Measurements from ENCODE around the gene SH3GL3.
A peak's percentile ranks its signal among the peaks of the same experiment; 100 is the strongest.

SH3GL3 gene

GRCh38 chr15:83435782-83436181, 11.4 kb upstream of the SH3GL3 start:
- TF ChIP-seq RARB (CRISPR knock-in tag; IDR thresholded peaks at IDR 0.05), result no peak
- no peak for TF ChIP-seq CREB5 (CRISPR knock-in tag; IDR thresholded peaks at IDR 0.05; ENCODE audit: low read depth)
- TF ChIP-seq ZNF565 (CRISPR knock-in tag; conservative IDR thresholded peaks at IDR 0.05; ENCODE audit: low read depth), result no peak
- no peak for TF ChIP-seq PPARA (CRISPR knock-in tag; IDR thresholded peaks at IDR 0.05; ENCODE audit: borderline replicate concordance)
- TF ChIP-seq TSHZ2 (CRISPR knock-in tag; IDR thresholded peaks at IDR 0.05), result no peak
- TF ChIP-seq ZC3H10 (CRISPR knock-in tag; IDR thresholded peaks at IDR 0.05), result no peak
- no peak for TF ChIP-seq TCF4 (CRISPR knock-in tag; IDR thresholded peaks at IDR 0.05; ENCODE audit: borderline replicate concordance)
- TF ChIP-seq ESRRG (CRISPR knock-in tag; IDR thresholded peaks at IDR 0.05), result no peak
- no peak for TF ChIP-seq ZFP3 (CRISPR knock-in tag; IDR thresholded peaks at IDR 0.05)
- no peak for TF ChIP-seq TOX (CRISPR knock-in tag; IDR thresholded peaks at IDR 0.05; ENCODE audit: borderline replicate concordance)
- TF ChIP-seq SNAI2 (CRISPR knock-in tag; IDR thresholded peaks at IDR 0.05), result no peak
- TF ChIP-seq CSDC2 (CRISPR knock-in tag; IDR thresholded peaks at IDR 0.05), result no peak
- ATAC-seq, result no peak

- peak; percentile 91 for ATAC-seq
Measured at GRCh38 chr15:83436513-83437158, 10.5 kb upstream of the SH3GL3 start.

More at GRCh38 chr15:83436513-83437158, 10.5 kb upstream of the SH3GL3 start:
- TF ChIP-seq CSRNP3 (CRISPR knock-in tag; IDR thresholded peaks at IDR 0.05) (no peak), RARB (CRISPR knock-in tag; IDR thresholded peaks at IDR 0.05) (no peak), ARNTL (CRISPR knock-in tag; IDR thresholded peaks at IDR 0.05; ENCODE audit: borderline replicate concordance, low read depth) (no peak), POU6F1 (CRISPR knock-in tag; IDR thresholded peaks at IDR 0.05; ENCODE audit: borderline replicate concordance, low read depth) (no peak), ZFP30 (CRISPR knock-in tag; IDR thresholded peaks at IDR 0.05) (no peak), ZC3H10 (CRISPR knock-in tag; IDR thresholded peaks at IDR 0.05) (no peak), PATZ1 (CRISPR knock-in tag; IDR thresholded peaks at IDR 0.05; ENCODE audit: borderline replicate concordance) (no peak), ZFP3 (CRISPR knock-in tag; IDR thresholded peaks at IDR 0.05) (no peak), SNAI2 (CRISPR knock-in tag; IDR thresholded peaks at IDR 0.05) (no peak), CSDC2 (CRISPR knock-in tag; IDR thresholded peaks at IDR 0.05) (no peak), ISL1 (CRISPR knock-in tag; IDR thresholded peaks at IDR 0.05) (no peak), GLIS3 (CRISPR knock-in tag; IDR thresholded peaks at IDR 0.05) (no peak), TCF4 (CRISPR knock-in tag; IDR thresholded peaks at IDR 0.05; ENCODE audit: borderline replicate concordance) (no peak), ZNF8 (CRISPR knock-in tag; IDR thresholded peaks at IDR 0.05) (no peak)
